H1 (cell line): ENCODE data around the gene ACTL10. TPM values are rescaled to one million over a fixed set of nuclear protein-coding genes. Genes with fewer than 3 reads are reported as not detected.

Source experiments
- CTCF ChIA-PET: fragments of 300-600 bp; sonication (Branson Sonifier 250); formaldehyde crosslinking; loops from one replicate; lab custom pipeline; 2021; ENCODE audit not compliant: partially characterized antibody; lab: Charles Lee
- POLR2A ChIA-PET: fragments of 300-600 bp; sonication (Branson Sonifier 250); formaldehyde crosslinking; loops from one replicate; lab custom pipeline; 2021; ENCODE audit warnings: inconsistent platforms; ENCODE audit not compliant: partially characterized antibody; lab: Charles Lee
- DNase-seq, 2 experiments: peaks; one replicate each; pipeline versions ENCODE4 v3.0.0 to v3.0.0-alpha.2; 2010 to 2022; ENCODE audit warnings: low spot score in 2 of 2, low read depth in 1 of 2, mixed read lengths in 1 of 2
- FAIRE-seq: peaks from 2 replicates; lab custom pipeline; 2011; peaks lifted over from hg19 to GRCh38; lab: Jason Lieb, UNC
- H2AFZ ChIP-seq: 2 replicates; pipeline ENCODE4 v1.8.1; 2012; ENCODE audit warnings: low read length, inconsistent platforms
- H2AK5ac ChIP-seq: 2 replicates; pipeline ENCODE4 v1.6.1; 2013; ENCODE audit warnings: low read depth, low read length
- H2BK120ac ChIP-seq: replicated peaks from 2 replicates; pipeline ENCODE3; 2013; ENCODE audit warnings: low read depth, low read length, inconsistent platforms
- H2BK12ac ChIP-seq: 2 replicates; pipeline ENCODE4 v1.6.1; 2013; ENCODE audit warnings: low read depth, low read length
- H2BK15ac ChIP-seq: 2 replicates; pipeline ENCODE4 v1.6.1; 2013; ENCODE audit warnings: low read length
- H2BK20ac ChIP-seq: 2 replicates; pipeline ENCODE4 v1.6.1; 2013; ENCODE audit warnings: low read length
- H2BK5ac ChIP-seq: 2 replicates; pipeline ENCODE4 v1.6.1; 2013; ENCODE audit warnings: low read depth, low read length
- H3K14ac ChIP-seq: 2 replicates; pipeline ENCODE4 v1.6.1; 2013; ENCODE audit warnings: inconsistent platforms; ENCODE audit not compliant: insufficient read length
- H3K18ac ChIP-seq: 2 replicates; pipeline ENCODE4 v1.6.1; 2013; ENCODE audit warnings: low read length; ENCODE audit errors: extremely low read depth
- H3K23ac ChIP-seq: 2 replicates; pipeline ENCODE4 v1.6.1; 2013; ENCODE audit warnings: inconsistent platforms; ENCODE audit not compliant: insufficient read length
- H3K23me2 ChIP-seq: 2 replicates; pipeline ENCODE4 v1.6.1; 2013; ENCODE audit warnings: low read depth, low read length
- H3K27ac ChIP-seq: 2 replicates; pipeline ENCODE4 v1.6.1; 2011; ENCODE audit warnings: low read depth, low read length, inconsistent platforms
- H3K27me3 ChIP-seq, 4 experiments: replicated peaks in 1 of 4; 1 replicate in 1 of 4; 2 replicates in 3 of 4; pipeline versions ENCODE4 v1.6.1 to v1.8.1; 2011 to 2013; ENCODE audit warnings: low read length in 3 of 4, mild to moderate bottlenecking in 3 of 4, inconsistent platforms in 2 of 4, mixed read lengths in 2 of 4, moderate library complexity in 1 of 4; ENCODE audit not compliant: control insufficient read depth in 3 of 4, insufficient read depth in 3 of 4; ENCODE audit errors: extremely low read depth in 1 of 4
- H3K36me3 ChIP-seq, 4 experiments: 2 replicates each; pipeline versions ENCODE4 v1.6.1 to v1.8.1; 2011 to 2013; ENCODE audit warnings: mild to moderate bottlenecking in 4 of 4, low read length in 3 of 4, moderate library complexity in 2 of 4, control low read depth in 1 of 4, inconsistent platforms in 1 of 4; ENCODE audit not compliant: insufficient read depth in 4 of 4, control insufficient read depth in 2 of 4
- H3K4ac ChIP-seq: replicated peaks from 2 replicates; pipeline ENCODE3; 2013; ENCODE audit warnings: low read length, low read depth, mixed read lengths, inconsistent platforms; ENCODE audit not compliant: insufficient read length
- H3K4me1 ChIP-seq, 4 experiments: replicated peaks in 1 of 4; 1 replicate in 1 of 4; 2 replicates in 3 of 4; pipeline versions ENCODE4 v1.6.1 to v1.8.1; 2011 to 2013; ENCODE audit warnings: low read length in 3 of 4, inconsistent platforms in 2 of 4, mixed read lengths in 1 of 4; ENCODE audit not compliant: insufficient read depth in 4 of 4, control insufficient read depth in 3 of 4
- H3K4me2 ChIP-seq, 2 experiments: 2 replicates each; pipeline versions ENCODE4 v1.6.1 to v1.8.1; 2011 to 2013; ENCODE audit warnings: low read depth in 2 of 2, low read length in 2 of 2, control low read depth in 1 of 2, inconsistent platforms in 1 of 2, mild to moderate bottlenecking in 1 of 2; ENCODE audit not compliant: insufficient read depth in 1 of 2
- H3K4me3 ChIP-seq, 4 experiments: fragments of 200-600, 300-600 bp in 1 of 4; sonication (generic), shearing (Covaris generic), sonication (Bioruptor Twin) in 1 of 4; 2 replicates each; pipeline versions ENCODE4 v1.5.1 to v1.8.1; 2011 to 2016; ENCODE audit warnings: low read length in 4 of 4, low read depth in 3 of 4, control low read depth in 2 of 4, inconsistent platforms in 2 of 4, mild to moderate bottlenecking in 2 of 4, mixed read lengths in 1 of 4, moderate library complexity in 1 of 4; ENCODE audit not compliant: insufficient read depth in 2 of 4; ENCODE audit errors: extremely low read depth in 1 of 4
- H3K56ac ChIP-seq: replicated peaks from 2 replicates; pipeline ENCODE3; 2013; ENCODE audit warnings: low read depth, mild to moderate bottlenecking, mixed read lengths, low read length, inconsistent platforms; ENCODE audit not compliant: insufficient read length
- H3K79me1 ChIP-seq: 2 replicates; pipeline ENCODE4 v1.6.1; 2013; ENCODE audit warnings: low read depth, low read length, control low read depth
- H3K79me2 ChIP-seq, 2 experiments: 2 replicates each; pipeline versions ENCODE4 v1.6.1 to v1.8.1; 2012 to 2013; ENCODE audit warnings: low read length in 2 of 2, mild to moderate bottlenecking in 2 of 2, inconsistent platforms in 1 of 2; ENCODE audit not compliant: insufficient read depth in 2 of 2, control insufficient read depth in 1 of 2
- H3K9ac ChIP-seq, 4 experiments: replicated peaks in 1 of 4; 1 replicate in 1 of 4; 2 replicates in 3 of 4; pipeline versions ENCODE4 v1.6.1 to v1.8.1; 2011 to 2013; ENCODE audit warnings: low read depth in 3 of 4, low read length in 3 of 4, control low read depth in 2 of 4, mild to moderate bottlenecking in 2 of 4, moderate library complexity in 2 of 4, inconsistent platforms in 1 of 4; ENCODE audit errors: extremely low read depth in 1 of 4
- H3K9me3 ChIP-seq, 2 experiments: 2 replicates each; pipeline versions ENCODE4 v1.6.1 to v1.8.1; 2012 to 2013; ENCODE audit warnings: mild to moderate bottlenecking in 2 of 2, moderate library complexity in 2 of 2, control low read depth in 1 of 2, inconsistent platforms in 1 of 2, low read depth in 1 of 2, low read length in 1 of 2, mixed read lengths in 1 of 2; ENCODE audit not compliant: insufficient read depth in 2 of 2
- H4K20me1 ChIP-seq, 2 experiments: replicated peaks in 1 of 2; 2 replicates each; pipeline versions ENCODE3 to v1.8.1; 2011 to 2013; ENCODE audit warnings: inconsistent platforms in 2 of 2, low read length in 2 of 2, mild to moderate bottlenecking in 1 of 2; ENCODE audit not compliant: insufficient read depth in 2 of 2, control insufficient read depth in 1 of 2
- H4K5ac ChIP-seq: 2 replicates; pipeline ENCODE4 v1.6.1; 2013; ENCODE audit warnings: low read length, low read depth, mixed read lengths, inconsistent platforms; ENCODE audit not compliant: insufficient read length
- H4K8ac ChIP-seq: 2 replicates; pipeline ENCODE4 v1.8.0; 2013; ENCODE audit warnings: mild to moderate bottlenecking, moderate library complexity, low read length, inconsistent platforms; ENCODE audit not compliant: insufficient read depth; ENCODE audit errors: extremely low read depth
- H4K91ac ChIP-seq: replicated peaks from 2 replicates; pipeline ENCODE3; 2013; ENCODE audit warnings: low read length, mixed read lengths, inconsistent platforms; ENCODE audit not compliant: insufficient read length
- JUND ChIP-seq: IDR thresholded peaks from 2 replicates; pipeline ENCODE4 v1.6.1; 2011; ENCODE audit warnings: mild to moderate bottlenecking, improper control_type of control experiment, low read length
- KDM4A ChIP-seq: IDR thresholded peaks from one replicate; pipeline ENCODE4 v1.7.1; 2012; ENCODE audit warnings: low read depth, mild to moderate bottlenecking, moderate library complexity, low read length, inconsistent platforms; ENCODE audit not compliant: severe bottlenecking
- SRF ChIP-seq: IDR thresholded peaks from 2 replicates; pipeline ENCODE4 v1.6.1; 2011; ENCODE audit warnings: mild to moderate bottlenecking, low read depth, low read length, moderate library complexity
- WGBS, 2 experiments: shearing (Covaris generic) in 1 of 2; methylation state at CpG; one replicate each; pipeline versions ENCODE4 v1.1.6 to v1.1.7; 2013 to 2015; ENCODE audit warnings: low lambda C conversion rate in 2 of 2, mixed read lengths in 2 of 2, inconsistent platforms in 1 of 2, low coverage in 1 of 2, missing lambda C conversion rate in 1 of 2; ENCODE audit not compliant: insufficient replicate concordance in 2 of 2, insufficient coverage in 1 of 2, insufficient read length in 1 of 2; ENCODE audit errors: extremely low coverage in 1 of 2, missing lambda C conversion rate in 1 of 2; 5-methylcytosine and 5-hydroxymethylcytosine counted together
- polyA plus RNA-seq, 7 experiments: library from polyadenylated mRNA; depleted of rRNA in 3 of 7; stranded (reverse) in 5 of 7; unstranded in 2 of 7; fragments of >200 nt in 5 of 7; fragments of 200-250 nt in 2 of 7; gene quantifications; 1 replicate in 5 of 7; 2 replicates in 1 of 7; 4 replicates in 1 of 7; pipeline versions ENCODE4 v1.2.1 to v1.2.3, GENCODE V29; 2011 to 2013; ENCODE audit warnings: missing spikeins in 2 of 7, mixed read lengths in 2 of 7
- total RNA-seq: library from RNA; stranded (reverse); fragmentation: NEBNext Ultra II Directional; extraction: Animal tissue kit (Norgen Biotek cat#: 25700); gene quantifications from 2 replicates; pipeline ENCODE4 v1.2.1, GENCODE V29; 2021
- TF ChIP-seq, protein P1 (sequence below): IDR thresholded peaks from 2 replicates; pipeline ENCODE4 v1.6.1; 2011; ENCODE audit warnings: low read depth, mild to moderate bottlenecking, low read length; ENCODE audit not compliant: insufficient read depth

ACTL10 gene
- total and polyA plus RNA-seq, 2 of the 8 experiments (the other 6 are each of a cell fraction or from before 2014, with no cell fraction given): 0.26 TPM; not detected in 1

DNA sequence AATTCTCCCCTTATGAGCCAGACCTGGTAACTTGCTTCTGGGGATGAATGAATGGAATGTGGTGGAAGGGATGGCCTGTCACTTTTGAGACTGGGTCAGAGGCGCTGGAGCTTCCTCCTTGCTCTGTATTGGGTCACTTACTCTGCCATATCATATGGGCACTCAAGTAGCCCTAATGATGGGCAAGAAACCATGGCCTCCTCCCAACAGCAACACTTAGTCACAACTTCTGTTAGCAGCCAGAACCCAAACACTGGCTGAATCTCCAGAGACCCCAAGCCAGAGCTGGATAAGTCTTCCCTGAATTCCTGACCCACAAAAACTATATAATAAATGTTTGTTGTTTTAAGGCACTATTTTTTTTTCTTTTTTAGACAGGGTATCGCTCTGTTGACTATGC, 13.9 kb downstream of the ACTL10 start:
- H3K18ac ChIP-seq: no peak overlapping the region
- POLR2A ChIA-PET: interaction anchor here (1.1 to 14.0 kb wide), 5 partner anchors 9 to 211 kb away, joined by 3 to 245 read pairs (median 4); partner anchors contain the start of genes ACTL10, C20orf144, NECAB3 and PXMP4
- peaks cover 9% of the 10 kb centered on the region for H3K23me2 ChIP-seq
- H4K91ac ChIP-seq: no peak overlapping the region
- no peak overlapping the region for H3K4me2 ChIP-seq
- H3K27me3 ChIP-seq: no peaks in the 10 kb centered on the region
- no peak overlapping the region for H3K4ac ChIP-seq
- H3K4me3 ChIP-seq: no peak overlapping the region
- H2BK5ac ChIP-seq: no peak overlapping the region
- H4K5ac ChIP-seq: no peak overlapping the region
- peaks cover 4 to 20% (median 12%) of the 10 kb centered on the region in 4 experiments for H3K4me1 ChIP-seq
- no peak overlapping the region for H2BK12ac ChIP-seq
- peaks cover 19 to 58% of the 10 kb centered on the region in 2 experiments for H4K20me1 ChIP-seq
- H2BK15ac ChIP-seq: no peak overlapping the region
- H3K23ac ChIP-seq: no peak overlapping the region
- WGBS, 2 experiments: 96% methylated on average over 2 of the region's 2 CpGs; no CpG with 5 or more reads in 1 of the 2 experiments
- CTCF ChIA-PET: interaction anchor here (0.6 to 2.2 kb wide), 5 partner anchors 10 to 158 kb away, joined by 3 to 14 read pairs (median 4); partner anchors contain the start of gene ACTL10
- no peak overlapping the region for H2BK20ac ChIP-seq
- FAIRE-seq (no peak), DNase-seq (no peak)
- H2AK5ac ChIP-seq: no peak overlapping the region
- peaks cover 0 to 51% of the 10 kb centered on the region in 2 experiments; a peak in 3 of 4 replicates for H3K79me2 ChIP-seq
- peaks cover 19% of the 10 kb centered on the region for H3K79me1 ChIP-seq
- no peak overlapping the region for H3K9ac ChIP-seq
- peaks cover 19 to 38% (median 33%) of the 10 kb centered on the region in 4 experiments; a peak in 7 of 8 replicates for H3K36me3 ChIP-seq
- H2AFZ ChIP-seq: no peak overlapping the region
- TF ChIP-seq, protein P1, sequence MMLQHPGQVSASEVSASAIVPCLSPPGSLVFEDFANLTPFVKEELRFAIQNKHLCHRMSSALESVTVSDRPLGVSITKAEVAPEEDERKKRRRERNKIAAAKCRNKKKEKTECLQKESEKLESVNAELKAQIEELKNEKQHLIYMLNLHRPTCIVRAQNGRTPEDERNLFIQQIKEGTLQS: no peak
- TF ChIP-seq SRF: no peak
- TF ChIP-seq JUND: no peak
- no peak for TF ChIP-seq KDM4A
- TF ChIP-seq, all 59 proteins: peak for 0
- H2BK120ac ChIP-seq: no peak overlapping the region
- no peaks in the 10 kb centered on the region for H3K9me3 ChIP-seq
- H3K27ac ChIP-seq: no peak overlapping the region
- H3K56ac ChIP-seq: no peak overlapping the region
- H4K8ac ChIP-seq: no peak overlapping the region
- H3K14ac ChIP-seq: no peak overlapping the region
